ENCODE measurements around the gene RMND1.

DNA sequence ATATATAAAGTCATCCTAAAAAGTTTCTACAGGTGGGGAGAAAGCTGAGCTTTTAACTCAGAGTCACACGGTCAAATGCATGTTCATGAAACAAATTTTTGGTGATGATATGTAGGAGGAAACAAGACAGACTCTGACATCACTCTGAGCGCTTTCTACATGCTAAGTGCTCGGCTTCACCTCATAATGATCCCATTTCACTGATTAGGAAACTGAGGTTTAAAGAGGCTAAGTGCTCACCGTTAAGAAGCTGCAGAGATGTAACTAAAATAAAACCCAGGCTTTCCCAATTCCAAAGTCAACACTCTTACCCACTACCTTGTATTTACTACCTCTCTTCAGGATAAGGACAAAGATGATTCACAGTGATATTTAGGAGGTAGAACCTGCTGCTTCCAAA, 4.7 kb downstream of the RMND1 start:
- TF ChIP-seq, protein P1, sequence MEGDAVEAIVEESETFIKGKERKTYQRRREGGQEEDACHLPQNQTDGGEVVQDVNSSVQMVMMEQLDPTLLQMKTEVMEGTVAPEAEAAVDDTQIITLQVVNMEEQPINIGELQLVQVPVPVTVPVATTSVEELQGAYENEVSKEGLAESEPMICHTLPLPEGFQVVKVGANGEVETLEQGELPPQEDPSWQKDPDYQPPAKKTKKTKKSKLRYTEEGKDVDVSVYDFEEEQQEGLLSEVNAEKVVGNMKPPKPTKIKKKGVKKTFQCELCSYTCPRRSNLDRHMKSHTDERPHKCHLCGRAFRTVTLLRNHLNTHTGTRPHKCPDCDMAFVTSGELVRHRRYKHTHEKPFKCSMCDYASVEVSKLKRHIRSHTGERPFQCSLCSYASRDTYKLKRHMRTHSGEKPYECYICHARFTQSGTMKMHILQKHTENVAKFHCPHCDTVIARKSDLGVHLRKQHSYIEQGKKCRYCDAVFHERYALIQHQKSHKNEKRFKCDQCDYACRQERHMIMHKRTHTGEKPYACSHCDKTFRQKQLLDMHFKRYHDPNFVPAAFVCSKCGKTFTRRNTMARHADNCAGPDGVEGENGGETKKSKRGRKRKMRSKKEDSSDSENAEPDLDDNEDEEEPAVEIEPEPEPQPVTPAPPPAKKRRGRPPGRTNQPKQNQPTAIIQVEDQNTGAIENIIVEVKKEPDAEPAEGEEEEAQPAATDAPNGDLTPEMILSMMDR (IDR thresholded peaks at IDR 0.05 in 8 of 11, conservative IDR thresholded peaks at IDR 0.05 in 3 of 11): no peak
- no peak for TF ChIP-seq POLR2AphosphoS5 (IDR thresholded peaks at IDR 0.05)
